GM23338 (cell line): ENCODE results near the gene TTLL6.

Experiments used
- CREB1 ChIP-seq: fragments of 250-450 bp; sonication (Bioruptor Pico); IDR thresholded peaks from 2 replicates; pipeline ENCODE4 v1.5.0; 2020; ENCODE audit warnings: low read depth, mild to moderate bottlenecking, moderate library complexity
- CTCF ChIP-seq, 2 experiments: fragments of 200-600 bp in 1 of 2; sonication (generic) in 1 of 2; conservative IDR thresholded peaks; 2 replicates each; pipeline versions ENCODE4 v1.5.1 to v1.6.1; 2016 to 2017; ENCODE audit warnings: antibody characterized with exemption in 2 of 2, low read depth in 2 of 2, mild to moderate bottlenecking in 2 of 2, moderate library complexity in 1 of 2
- EZH2 ChIP-seq: fragments of 200-600 bp; sonication (generic); IDR thresholded peaks from one replicate; pipeline ENCODE4 v1.8.0; 2017; ENCODE audit warnings: antibody characterized with exemption, mild to moderate bottlenecking, low read depth; ENCODE audit not compliant: unreplicated experiment
- NANOG ChIP-seq: IDR thresholded peaks from 2 replicates; pipeline ENCODE4 v1.6.1; 2016; ENCODE audit warnings: antibody characterized with exemption, borderline replicate concordance
- POLR2AphosphoS5 ChIP-seq: IDR thresholded peaks from 2 replicates; pipeline ENCODE4 v1.6.1; 2016; ENCODE audit warnings: antibody characterized with exemption, low read depth
- ZNF114 ChIP-seq: fragments of 250-450 bp; sonication (Bioruptor Pico); IDR thresholded peaks from 2 replicates; pipeline ENCODE4 v1.5.0; 2020; ENCODE audit warnings: mild to moderate bottlenecking, moderate library complexity

GRCh38 chr17:48843187-48843900, 26.3 kb upstream of the TTLL6 start:
- no peak for TF ChIP-seq EZH2
- no peak for TF ChIP-seq CTCF (conservative IDR thresholded peaks at IDR 0.05; ENCODE audit: low read depth in 2 of 2)
- TF ChIP-seq CREB1: no peak
- no peak for TF ChIP-seq POLR2AphosphoS5
- TF ChIP-seq NANOG: no peak
- no peak for TF ChIP-seq ZNF114
